Gastrocnemius medialis (tissue), 4 donors: ENCODE results near the gene PAFAH2.

Experiments
- CTCF ChIP-seq, 5 experiments: fragments of 450-650 bp in 3 of 5; fragments of 200-600 bp in 2 of 5; sonication (generic) in 2 of 5; IDR thresholded peaks in 4 of 5; conservative IDR thresholded peaks in 1 of 5; 1 replicate in 4 of 5; 2 replicates in 1 of 5; pipeline ENCODE4 v1.5.1; 2016 to 2019; ENCODE audit warnings: antibody characterized with exemption in 5 of 5, mild to moderate bottlenecking in 3 of 5, moderate library complexity in 3 of 5
- POLR2A ChIP-seq, 2 donors: fragments of 450-650 bp; IDR thresholded peaks; one replicate each; pipeline ENCODE4 v1.6.1; 2017; ENCODE audit warnings: antibody characterized with exemption in 2 of 2, mild to moderate bottlenecking in 2 of 2, moderate library complexity in 2 of 2

- no peak for TF ChIP-seq POLR2A (IDR thresholded peaks at IDR 0.05)
- no peak for TF ChIP-seq CTCF (IDR thresholded peaks at IDR 0.05 in 4 of 5, conservative IDR thresholded peaks at IDR 0.05 in 1 of 5)
Observed at GRCh38 chr1:26010825-26011224, 13.0 kb upstream of the PAFAH2 start.
